HG02938 (cell line): ENCODE measurements around the gene RPTOR.

ENCODE experiments used
- ATAC-seq: cut with Tn5 transposase; IDR thresholded peaks from one replicate; pipeline ENCODE4 v1.9.1; 2021; ENCODE audit warnings: mild to moderate bottlenecking, moderate library complexity; ENCODE audit not compliant: unreplicated experiment

Gene RPTOR

GRCh38 chr17:80779336-80779735 is 234.7 kb downstream of the RPTOR start:
- no peak for ATAC-seq

DNA sequence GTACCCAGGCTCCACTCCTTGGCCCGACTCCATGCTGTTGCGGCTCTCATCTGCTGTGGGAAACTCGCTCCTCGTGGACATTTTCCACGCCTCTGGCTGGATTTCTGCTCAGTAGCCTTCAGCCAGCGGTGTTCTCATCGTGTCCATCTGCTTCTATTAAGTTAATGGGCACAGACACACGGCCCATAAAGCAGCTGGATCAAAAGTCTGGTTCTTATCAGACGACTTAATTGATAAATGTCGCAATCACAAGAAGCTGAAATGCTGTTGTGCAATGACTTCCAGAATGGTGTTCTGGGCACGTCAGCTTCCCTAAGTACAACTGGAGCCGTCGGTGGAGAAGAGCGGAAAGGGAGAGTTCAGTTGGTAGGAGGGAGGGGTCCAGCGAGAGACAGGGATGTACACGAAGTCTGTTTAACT is 235.3 kb downstream of the RPTOR start:
- no peak for ATAC-seq

- ATAC-seq = peak; percentile 73
Observed at GRCh38 chr17:80780381-80781198, 236.0 kb downstream of the RPTOR start.

GRCh38 chr17:80781211-80781610 is 236.6 kb downstream of the RPTOR start:
- no peak for ATAC-seq

DNA sequence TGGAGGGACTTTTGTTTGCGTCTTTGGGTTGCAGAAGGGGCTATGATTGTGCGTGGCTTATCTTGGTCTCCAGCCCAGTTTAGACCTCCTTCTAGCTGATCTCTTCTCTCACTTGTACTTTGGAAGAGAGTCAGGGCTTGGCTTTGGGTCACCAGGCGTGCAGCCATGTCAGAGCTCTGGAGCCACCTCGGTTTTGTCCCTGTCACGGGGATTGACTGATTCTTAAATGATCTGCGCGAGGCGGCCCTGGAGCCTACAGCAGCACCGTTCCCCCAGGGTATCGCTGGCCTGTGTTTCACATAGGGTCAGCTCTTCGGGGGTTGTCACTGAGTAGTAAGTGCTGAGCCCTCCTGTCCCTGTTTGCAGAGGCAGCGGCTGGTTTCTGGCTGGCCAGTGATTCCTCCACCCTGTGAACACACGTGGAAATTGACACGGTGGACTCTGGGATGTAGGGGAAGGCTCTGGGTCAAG is 237.2 kb downstream of the RPTOR start:
- ATAC-seq = no peak

DNA sequence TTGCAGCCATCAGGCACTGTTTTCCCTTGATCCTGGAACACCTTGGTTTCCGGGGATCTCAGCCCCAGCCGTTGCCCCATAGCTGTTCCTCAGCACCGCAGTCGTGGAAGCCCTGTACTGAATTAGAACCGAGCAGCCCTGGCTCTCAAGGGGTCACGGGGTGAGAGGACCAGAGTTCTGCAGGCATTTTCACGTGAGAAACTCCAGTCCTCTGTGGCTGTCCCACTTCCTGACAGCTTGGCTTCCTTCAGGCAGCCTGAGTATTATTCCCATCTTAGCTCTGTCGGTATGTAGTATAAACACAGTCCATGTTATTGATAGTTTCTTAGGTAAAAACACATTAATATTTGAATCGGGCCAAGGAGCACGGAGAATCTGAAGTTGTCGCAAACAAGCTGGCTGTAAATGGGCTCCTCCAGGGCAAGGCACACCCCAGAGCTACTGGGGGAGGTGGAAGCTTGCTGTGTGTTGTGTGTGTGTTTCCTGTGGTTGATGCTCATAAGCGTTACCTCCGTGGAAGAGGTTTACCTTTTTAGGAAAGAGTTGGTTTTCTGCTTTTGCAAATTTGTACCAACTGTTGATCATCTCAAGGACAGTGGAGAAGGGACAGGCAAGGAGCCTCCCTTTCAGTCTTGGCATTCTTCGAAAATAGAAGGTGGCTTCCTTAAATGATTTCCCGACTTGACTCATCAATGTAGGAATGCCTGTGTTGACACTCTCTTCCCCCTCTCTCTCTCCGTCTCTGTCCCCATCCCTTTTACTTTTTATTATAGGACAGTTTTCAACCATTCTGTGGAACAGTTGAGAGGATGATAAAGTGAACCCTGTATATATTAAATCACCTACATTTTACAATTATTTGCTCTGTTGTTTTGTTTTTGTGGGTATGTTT is 238.1 kb downstream of the RPTOR start:
- ATAC-seq = no peak

DNA sequence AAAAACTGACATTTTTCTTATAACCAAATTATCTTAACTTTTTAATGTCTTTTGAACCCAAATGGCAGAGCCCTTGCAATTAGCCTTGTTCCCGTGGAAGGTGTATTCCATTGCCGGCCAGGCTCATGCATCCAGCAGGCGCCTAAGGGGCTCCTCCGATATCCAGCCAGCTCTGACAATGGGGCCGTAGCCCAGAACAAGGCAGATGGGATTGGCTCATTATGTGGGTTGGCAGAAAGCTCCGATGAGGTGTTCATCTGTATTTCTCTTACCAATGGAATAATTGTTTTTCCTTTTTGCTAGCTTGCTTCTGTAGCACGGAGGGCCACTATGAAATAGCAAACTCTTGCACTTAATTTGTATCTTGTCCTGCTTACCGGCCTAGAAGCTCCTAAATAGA is 238.8 kb downstream of the RPTOR start:
- ATAC-seq = no peak

GRCh38 chr17:80783971-80784370 is 239.3 kb downstream of the RPTOR start:
- ATAC-seq = no peak

GRCh38 chr17:80785477-80786178 is 241.0 kb downstream of the RPTOR start:
- no peak for ATAC-seq

DNA sequence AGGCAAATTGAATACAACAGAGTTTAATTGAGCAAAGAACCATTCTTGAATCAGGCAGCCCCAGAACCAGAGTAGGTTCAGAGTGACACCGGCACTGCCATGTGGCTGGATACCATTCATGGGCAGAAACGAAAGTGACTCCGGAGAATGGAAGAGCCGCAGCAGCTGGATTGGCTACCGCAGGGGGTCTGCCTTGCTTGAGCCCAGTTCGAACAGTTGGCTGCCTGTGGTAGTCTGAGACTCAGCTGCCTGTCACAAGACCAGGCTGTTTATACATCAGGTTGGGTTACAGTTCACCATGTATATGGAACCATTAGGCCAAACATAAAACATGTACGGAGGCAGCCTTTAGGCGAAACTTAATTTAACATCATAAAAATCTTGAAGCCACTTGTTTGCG is 241.8 kb downstream of the RPTOR start:
- ATAC-seq = no peak

DNA sequence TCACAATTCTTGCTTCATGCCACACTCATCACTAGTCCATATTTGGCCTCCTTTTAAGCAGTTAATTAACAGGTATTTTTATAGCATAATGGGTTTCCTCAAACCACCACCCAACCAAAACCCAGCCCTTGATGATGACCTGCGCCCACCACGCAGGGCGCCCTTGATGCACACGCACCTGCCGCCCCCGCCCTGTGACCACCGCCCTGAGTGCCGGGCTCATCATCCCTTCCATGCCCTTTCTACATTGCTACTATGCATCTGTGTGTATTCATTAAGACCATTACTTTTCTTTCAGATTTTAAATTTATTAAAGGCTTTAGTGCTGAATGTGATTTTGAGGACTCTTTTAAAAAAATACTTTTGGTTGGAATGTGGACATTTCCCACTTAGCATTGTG is 242.2 kb downstream of the RPTOR start:
- no peak for ATAC-seq

DNA sequence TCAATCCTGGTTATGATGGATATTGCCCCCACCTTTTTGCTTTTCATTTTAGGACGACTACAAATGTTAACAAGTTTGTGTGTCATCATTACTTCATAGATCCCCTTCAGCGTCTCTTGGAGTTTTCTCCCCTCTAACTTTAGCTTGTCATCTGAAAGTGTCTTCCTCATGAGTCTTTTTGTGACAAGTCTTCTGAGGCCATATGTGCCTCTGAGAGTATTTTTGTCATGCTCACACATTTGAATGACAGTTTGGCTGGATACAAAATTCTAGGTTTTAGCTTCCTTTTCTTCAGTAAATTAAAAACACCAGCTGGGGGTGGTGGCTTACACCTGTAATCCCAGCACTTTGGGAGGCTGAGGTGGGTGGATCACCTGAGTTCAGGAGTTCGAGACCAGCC is 243.2 kb downstream of the RPTOR start:
- ATAC-seq = no peak

DNA sequence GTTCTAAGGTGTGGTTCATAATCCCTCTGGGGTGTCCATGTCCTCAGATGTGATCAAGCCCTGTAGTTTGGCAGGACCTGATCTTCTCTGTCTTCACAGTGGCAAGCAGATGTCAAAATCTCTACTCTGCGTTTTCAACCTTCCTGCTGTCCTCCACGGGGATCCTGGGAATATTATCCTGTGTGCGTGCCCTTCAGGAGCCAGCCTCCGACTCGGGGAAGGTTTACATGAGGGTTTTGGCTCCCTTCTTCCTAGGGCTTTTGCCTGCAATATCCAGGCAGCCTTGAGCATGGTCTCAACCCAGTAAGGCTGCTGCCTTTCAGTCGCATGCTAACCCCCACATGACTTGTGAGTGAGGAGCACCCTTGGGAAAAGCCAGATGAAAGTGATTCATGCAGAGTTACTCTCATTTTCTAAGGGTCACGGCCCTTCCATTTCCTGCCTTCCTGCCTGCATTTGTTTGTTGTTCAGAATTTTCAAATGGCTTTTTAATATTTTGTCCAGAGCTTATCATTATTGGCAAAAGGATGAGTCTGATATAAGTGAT is 244.8 kb downstream of the RPTOR start:
- no peak for ATAC-seq

- no peak for ATAC-seq
Observed at GRCh38 chr17:80790021-80790765, 245.6 kb downstream of the RPTOR start.

DNA sequence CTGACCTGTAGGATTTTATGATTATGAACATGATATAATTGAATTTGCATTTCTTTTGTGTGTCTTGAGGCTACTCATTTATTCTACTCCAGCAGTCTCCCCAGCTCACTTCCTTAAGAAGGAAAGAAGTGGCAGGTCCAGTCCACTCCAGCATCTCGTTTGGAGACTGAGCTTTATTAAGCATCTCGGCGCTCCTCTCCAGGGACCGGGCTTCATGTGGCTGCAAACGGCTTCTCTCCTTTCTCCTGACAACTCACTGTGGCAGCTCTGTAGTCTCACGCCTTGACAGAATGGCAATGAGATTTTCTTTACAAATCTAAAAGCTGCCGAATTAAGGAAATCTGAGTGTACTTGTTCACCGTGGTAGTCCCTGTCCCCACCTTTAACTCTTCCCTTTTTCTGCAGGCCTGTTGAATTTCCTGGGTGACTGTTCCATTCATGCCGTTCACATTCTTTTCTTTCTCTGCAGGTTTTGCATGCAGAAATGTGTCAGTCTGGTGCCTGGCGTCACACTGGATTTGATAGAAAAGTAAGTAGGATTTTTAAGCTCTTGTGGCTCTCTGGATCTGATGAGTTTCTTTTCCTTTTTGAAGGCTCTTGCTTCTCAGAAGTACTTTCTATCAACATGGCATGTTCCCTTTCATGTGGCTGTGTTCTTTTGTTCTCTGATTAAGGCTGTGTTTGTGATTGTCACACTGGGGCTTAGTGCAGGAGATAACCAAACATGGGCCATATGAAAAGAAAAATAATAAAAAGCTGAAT is 246.5 kb downstream of the RPTOR start:
- no peak for ATAC-seq

DNA sequence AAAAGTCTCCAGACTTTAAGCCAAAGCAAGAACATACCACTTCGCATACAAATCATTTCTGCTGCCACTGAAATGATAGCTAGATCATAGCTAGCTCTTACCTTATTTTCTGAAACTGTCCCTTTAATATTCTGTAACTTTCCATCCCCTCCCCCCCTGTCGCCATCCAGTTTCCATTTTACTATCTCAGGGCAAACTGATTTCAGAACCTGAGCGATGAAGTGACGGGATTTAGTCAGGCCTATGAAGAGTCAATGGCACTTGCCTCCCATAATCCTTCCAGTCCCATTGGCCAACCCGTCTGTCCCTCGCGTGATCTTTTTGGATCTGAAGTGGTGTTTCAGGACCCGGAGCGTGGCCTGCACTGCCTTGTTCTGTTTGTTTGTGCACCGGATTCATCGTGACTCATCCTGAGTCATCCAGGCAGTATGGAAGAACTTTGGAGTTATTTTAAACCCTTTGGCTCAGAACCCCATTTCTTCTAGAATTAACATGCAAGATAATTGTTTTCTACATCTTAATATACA is 247.2 kb downstream of the RPTOR start:
- ATAC-seq = no peak

- no peak for ATAC-seq
Observed at GRCh38 chr17:80792373-80792781, 247.7 kb downstream of the RPTOR start.

GRCh38 chr17:80793421-80793820 is 248.8 kb downstream of the RPTOR start:
- ATAC-seq = no peak

- no peak for ATAC-seq
Observed at GRCh38 chr17:80793851-80794267, 249.2 kb downstream of the RPTOR start.
